ENCODE data around the gene MRPS9. TPM values are rescaled to one million over a fixed set of nuclear protein-coding genes. Genes with fewer than 3 reads are reported as not detected.

MRPS9 gene
- total and polyA plus RNA-seq, 7 donors: 13.8 to 38.5 (median 18.4) TPM

DNA sequence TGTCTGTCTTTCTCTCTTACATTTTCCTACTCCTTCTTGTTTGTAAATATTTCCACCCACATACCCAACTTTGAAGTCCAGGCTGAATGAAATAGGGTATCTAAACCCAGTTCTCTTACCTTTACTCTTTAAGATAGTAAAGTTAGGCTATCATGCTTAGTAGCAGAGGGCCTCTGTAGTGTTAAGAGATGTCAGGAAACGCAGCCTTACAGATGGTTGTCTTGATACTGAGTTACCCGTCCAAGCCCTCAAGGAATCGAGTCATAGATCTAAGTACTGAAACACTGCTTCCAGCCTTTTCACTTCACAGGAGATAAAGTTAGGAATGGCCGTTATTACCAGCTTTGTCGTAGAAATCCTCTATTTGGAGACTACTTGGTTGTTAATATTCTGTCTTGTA is 24.3 kb downstream of the MRPS9 start:
- 95 to 96% methylated on average over 5 of the region's 5 CpGs for WGBS, 2 donors
- intact Hi-C loops (cut with DNase I): no loop called here
- Histone ChIP-seq H3K4me1 (no peaks in the 10 kb centered on the region), H3K36me3 (peaks cover 0 to 10% (median 0%) of the 10 kb centered on the region in 4 donors), H3K27me3 (no peaks in the 10 kb centered on the region), H3K4me3 (no peak overlapping the region), H3K27ac (no peak overlapping the region), H3K9me3 (no peaks in the 10 kb centered on the region)
- DNase-seq: no peak
- TF ChIP-seq, protein P1, sequence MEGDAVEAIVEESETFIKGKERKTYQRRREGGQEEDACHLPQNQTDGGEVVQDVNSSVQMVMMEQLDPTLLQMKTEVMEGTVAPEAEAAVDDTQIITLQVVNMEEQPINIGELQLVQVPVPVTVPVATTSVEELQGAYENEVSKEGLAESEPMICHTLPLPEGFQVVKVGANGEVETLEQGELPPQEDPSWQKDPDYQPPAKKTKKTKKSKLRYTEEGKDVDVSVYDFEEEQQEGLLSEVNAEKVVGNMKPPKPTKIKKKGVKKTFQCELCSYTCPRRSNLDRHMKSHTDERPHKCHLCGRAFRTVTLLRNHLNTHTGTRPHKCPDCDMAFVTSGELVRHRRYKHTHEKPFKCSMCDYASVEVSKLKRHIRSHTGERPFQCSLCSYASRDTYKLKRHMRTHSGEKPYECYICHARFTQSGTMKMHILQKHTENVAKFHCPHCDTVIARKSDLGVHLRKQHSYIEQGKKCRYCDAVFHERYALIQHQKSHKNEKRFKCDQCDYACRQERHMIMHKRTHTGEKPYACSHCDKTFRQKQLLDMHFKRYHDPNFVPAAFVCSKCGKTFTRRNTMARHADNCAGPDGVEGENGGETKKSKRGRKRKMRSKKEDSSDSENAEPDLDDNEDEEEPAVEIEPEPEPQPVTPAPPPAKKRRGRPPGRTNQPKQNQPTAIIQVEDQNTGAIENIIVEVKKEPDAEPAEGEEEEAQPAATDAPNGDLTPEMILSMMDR (IDR thresholded peaks at IDR 0.05): no peak
- TF ChIP-seq POLR2AphosphoS5 (IDR thresholded peaks at IDR 0.05): no peak
- TF ChIP-seq EP300 (IDR thresholded peaks at IDR 0.05): no peak
- TF ChIP-seq POLR2A (IDR thresholded peaks at IDR 0.05): no peak

DNA sequence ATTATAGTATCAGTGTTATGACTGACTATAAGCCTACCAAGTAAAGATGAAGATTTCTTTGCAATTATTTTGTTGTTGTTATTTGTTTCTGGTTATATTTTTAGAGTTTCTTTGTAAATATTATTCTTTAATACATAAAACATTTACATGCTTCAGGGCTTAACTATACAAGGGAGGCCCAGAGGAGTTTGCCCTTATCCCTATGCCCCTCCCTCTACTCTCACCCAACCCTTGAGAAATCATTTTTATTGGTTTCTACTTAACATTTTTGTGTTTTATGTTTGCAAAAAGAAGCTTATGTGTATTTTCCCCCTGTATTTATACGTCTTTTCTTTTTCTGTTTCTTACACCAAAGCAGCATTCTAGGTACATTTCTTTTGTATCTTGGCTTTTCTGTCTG is 30.5 kb downstream of the MRPS9 start:
- Histone ChIP-seq H3K27ac (no peak overlapping the region), H3K4me3 (no peak overlapping the region), H3K27me3 (no peaks in the 10 kb centered on the region), H3K4me1 (no peaks in the 10 kb centered on the region), H3K36me3 (peaks cover 0 to 16% (median 0%) of the 10 kb centered on the region in 4 donors), H3K9me3 (no peaks in the 10 kb centered on the region)
- intact Hi-C loops (cut with DNase I): no loop called here
- TF ChIP-seq POLR2AphosphoS5 (IDR thresholded peaks at IDR 0.05) (no peak), POLR2A (IDR thresholded peaks at IDR 0.05) (no peak), EP300 (IDR thresholded peaks at IDR 0.05) (no peak)
- TF ChIP-seq, protein P1 (IDR thresholded peaks at IDR 0.05): no peak
- WGBS, 2 donors: 15 to 77% methylated on average over 1 of the region's 1 CpG
- DNase-seq: no peak

DNA sequence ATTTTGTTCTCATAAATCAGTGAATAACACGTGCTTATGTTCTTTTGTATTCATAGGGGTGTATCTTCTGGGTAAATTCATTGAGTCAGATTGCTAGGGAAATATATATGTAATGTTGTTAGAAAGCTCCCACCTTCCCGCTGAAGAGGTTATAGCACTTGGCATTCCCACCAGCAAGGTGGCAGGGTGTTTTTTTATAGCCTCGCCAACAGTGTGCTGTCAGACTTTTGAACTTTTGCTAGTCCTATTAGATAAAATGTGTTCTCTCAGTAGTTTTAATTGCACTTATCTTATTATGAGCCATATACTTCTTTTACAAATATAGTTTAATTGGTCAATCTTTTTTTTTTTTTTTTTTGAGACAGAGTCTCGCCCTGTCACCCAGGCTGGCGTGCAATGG is 31.0 kb downstream of the MRPS9 start:
- Histone ChIP-seq H3K9me3 (no peaks in the 10 kb centered on the region), H3K4me3 (no peak overlapping the region), H3K27me3 (no peaks in the 10 kb centered on the region), H3K27ac (no peak overlapping the region), H3K4me1 (no peaks in the 10 kb centered on the region), H3K36me3 (peaks cover 0 to 16% (median 0%) of the 10 kb centered on the region in 4 donors)
- no peak for DNase-seq
- TF ChIP-seq POLR2AphosphoS5 (IDR thresholded peaks at IDR 0.05): no peak
- no peak for TF ChIP-seq POLR2A (IDR thresholded peaks at IDR 0.05)
- TF ChIP-seq, protein P1 (IDR thresholded peaks at IDR 0.05): no peak
- TF ChIP-seq EP300 (IDR thresholded peaks at IDR 0.05): no peak
- 16 to 75% methylated on average over 5 of the region's 5 CpGs for WGBS, 2 donors
- intact Hi-C loops (cut with DNase I): no loop called here

DNA sequence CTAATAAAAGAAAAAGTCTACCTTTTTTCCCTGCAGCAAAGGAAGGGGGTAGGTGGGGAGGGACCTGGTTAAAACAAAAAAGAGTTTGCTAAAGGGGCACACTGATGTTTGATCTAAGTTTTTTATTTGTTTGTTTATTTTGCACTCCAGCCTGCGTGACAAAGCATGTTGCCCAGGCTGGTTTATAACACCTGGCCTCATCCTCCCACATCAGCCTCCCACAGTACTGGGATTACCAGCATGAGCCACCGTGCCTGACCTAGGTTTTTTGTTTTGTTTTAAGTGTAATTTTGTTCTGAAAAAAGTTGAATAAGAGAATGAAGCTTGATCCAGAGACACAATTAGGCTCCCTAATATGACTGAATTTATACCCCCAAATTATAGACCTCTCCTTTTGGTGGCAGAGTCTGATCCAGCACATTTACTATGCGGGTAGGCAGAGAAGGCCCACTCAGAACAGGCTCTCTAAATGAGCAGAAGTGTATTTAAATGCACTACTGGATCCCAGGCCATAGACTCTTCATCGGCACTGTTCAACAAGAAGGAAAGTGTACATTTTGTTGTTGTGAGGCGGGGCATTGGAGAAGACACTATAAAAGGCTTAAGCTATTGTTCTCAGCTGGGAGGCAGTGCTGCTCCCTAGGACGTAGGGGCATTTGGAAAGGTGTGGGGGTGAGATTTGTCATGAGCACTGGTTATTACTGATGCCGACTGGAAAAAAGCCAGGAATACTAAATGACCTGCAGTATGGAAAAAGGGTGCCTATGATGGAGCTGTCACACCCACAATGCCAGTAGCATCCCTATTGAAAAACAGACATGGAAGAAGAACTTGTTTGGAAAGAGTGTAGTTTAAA is 32.4 kb downstream of the MRPS9 start:
- WGBS, 2 donors: 67 to 85% methylated on average over 7 of the region's 7 CpGs
- no peak for DNase-seq
- no peaks in the 10 kb centered on the region for H3K4me1 ChIP-seq
- no peak overlapping the region for H3K27ac ChIP-seq
- H3K36me3 ChIP-seq: peaks cover 0 to 16% (median 0%) of the 10 kb centered on the region in 4 donors
- H3K27me3 ChIP-seq: no peaks in the 10 kb centered on the region
- no peaks in the 10 kb centered on the region for H3K9me3 ChIP-seq
- intact Hi-C loops (cut with DNase I): no loop called here
- H3K4me3 ChIP-seq: no peak overlapping the region
- TF ChIP-seq, protein P1 (IDR thresholded peaks at IDR 0.05): no peak
- TF ChIP-seq POLR2A (IDR thresholded peaks at IDR 0.05): no peak
- TF ChIP-seq EP300 (IDR thresholded peaks at IDR 0.05): no peak
- TF ChIP-seq POLR2AphosphoS5 (IDR thresholded peaks at IDR 0.05): no peak
